A549 (cell line): ENCODE results near the gene SERPINE3. TPM values are rescaled to one million over a fixed set of nuclear protein-coding genes. Genes with fewer than 3 reads are reported as not detected.

ENCODE experiments used
- ATAC-seq, 2 experiments: fragments of 200-7000 bp in 1 of 2; fragments of >200 bp in 1 of 2; cut with Nextera tagmentation in 1 of 2; cut with Tn5 transposase in 1 of 2; 3 replicates each; pipeline versions ENCODE4 v1.8.0 to v1.9.1; 2018 to 2020; ENCODE audit warnings: mild to moderate bottlenecking in 1 of 2, moderate library complexity in 1 of 2
- CTCF ChIA-PET: fragments of 300-600 bp; sonication (Branson Sonifier 250); formaldehyde crosslinking; extraction: SDS; loops from one replicate; lab custom pipeline; 2021; ENCODE audit warnings: antibody characterized with exemption, inconsistent platforms; lab: Yijun Ruan, JAX
- POLR2A ChIA-PET: fragments of 350-600 bp; formaldehyde crosslinking; extraction: SDS; loops from one replicate; lab custom pipeline; 2021; ENCODE audit warnings: antibody characterized with exemption, inconsistent platforms; lab: Yijun Ruan, JAX
- DNase-seq, 2 experiments: peaks; one replicate each; pipeline versions ENCODE4 v3.0.0 to v3.0.0-alpha.2; 2011 to 2016; ENCODE audit warnings: low read depth in 1 of 2, low spot score in 1 of 2
- FAIRE-seq: peaks from 2 replicates; lab custom pipeline; 2011; peaks lifted over from hg19 to GRCh38; lab: Jason Lieb, UNC
- H3K27ac ChIP-seq, 2 experiments: fragments of >200 bp; sonication (Bioruptor Twin); formaldehyde crosslinking; 3 replicates each; pipeline ENCODE4 v1.5.1; 2016 to 2017
- H3K4me1 ChIP-seq: fragments of >200 bp; sonication (Bioruptor Twin); formaldehyde crosslinking; 3 replicates; pipeline ENCODE4 v1.6.1; 2016
- H3K4me2 ChIP-seq: fragments of >200 bp; sonication (Bioruptor Twin); formaldehyde crosslinking; 3 replicates; pipeline ENCODE4 v1.6.1; 2016
- H3K4me3 ChIP-seq: fragments of >200 bp; sonication (Bioruptor Twin); formaldehyde crosslinking; 3 replicates; pipeline ENCODE4 v1.5.1; 2016
- H3K9me3 ChIP-seq: fragments of >200 bp; sonication (Bioruptor Twin); formaldehyde crosslinking; 3 replicates; pipeline ENCODE4 v1.6.1; 2016
- CEBPB ChIP-seq, 2 experiments: fragments of >200 bp in 1 of 2; sonication (Bioruptor Twin) in 1 of 2; formaldehyde crosslinking in 1 of 2; IDR thresholded peaks; 2 replicates each; pipeline ENCODE4 v1.6.1; 2012 to 2016
- CHD4 ChIP-seq: fragments of 200-600 bp; sonication (generic); IDR thresholded peaks from 2 replicates; pipeline ENCODE4 v1.6.1; 2016; ENCODE audit warnings: antibody characterized with exemption, mild to moderate bottlenecking, borderline replicate concordance
- EHMT2 ChIP-seq: fragments of 200-600 bp; sonication (generic); IDR thresholded peaks from 2 replicates; pipeline ENCODE4 v1.6.1; 2016; ENCODE audit warnings: antibody characterized with exemption, low read depth, mild to moderate bottlenecking, moderate library complexity
- EP300 ChIP-seq, 2 experiments: fragments of >200 bp; sonication (Bioruptor Twin); formaldehyde crosslinking; IDR thresholded peaks; 2 replicates in 1 of 2; 3 replicates in 1 of 2; pipeline ENCODE4 v1.6.1; 2016 to 2017
- HEYL ChIP-seq: fragments of 250-450 bp; sonication (Bioruptor Pico); IDR thresholded peaks from 2 replicates; pipeline ENCODE4 v1.8.0; 2021; ENCODE audit warnings: mild to moderate bottlenecking, moderate library complexity
- HOXB13 ChIP-seq: fragments of 250-450 bp; sonication (Bioruptor Pico); IDR thresholded peaks from 2 replicates; pipeline ENCODE4 v1.5.0; 2020; ENCODE audit warnings: low read depth, mild to moderate bottlenecking, moderate library complexity
- JUN ChIP-seq, 2 experiments: fragments of >200 bp; sonication (Bioruptor Twin); formaldehyde crosslinking; IDR thresholded peaks; 2 replicates in 1 of 2; 3 replicates in 1 of 2; pipeline ENCODE4 v1.6.1; 2016 to 2017
- KDM1A ChIP-seq: fragments of 200-600 bp; sonication (generic); IDR thresholded peaks from 2 replicates; pipeline ENCODE4 v1.6.1; 2016; ENCODE audit warnings: low read depth, mild to moderate bottlenecking
- MAZ ChIP-seq: fragments of 150-350 bp; IDR thresholded peaks from 2 replicates; pipeline ENCODE4 v1.6.1; 2014; ENCODE audit warnings: antibody characterized with exemption, low read depth, low read length, borderline replicate concordance
- MYC ChIP-seq: IDR thresholded peaks from 2 replicates; pipeline ENCODE4 v1.6.1; 2012; ENCODE audit warnings: mild to moderate bottlenecking, inconsistent platforms, low read length, improper control_type of control experiment, borderline replicate concordance
- PHF8 ChIP-seq: fragments of 200-600 bp; sonication (generic); IDR thresholded peaks from 2 replicates; pipeline ENCODE4 v1.6.1; 2016; ENCODE audit warnings: low read depth, mild to moderate bottlenecking, antibody characterized with exemption, moderate library complexity, borderline replicate concordance
- POLR2AphosphoS2 ChIP-seq: conservative IDR thresholded peaks from 2 replicates; pipeline ENCODE4 v1.6.1; 2012; ENCODE audit warnings: low read length, improper control_type of control experiment, inconsistent platforms
- RAD21 ChIP-seq, 2 experiments: fragments of >200 bp in 1 of 2; sonication (Bioruptor Twin) in 1 of 2; formaldehyde crosslinking in 1 of 2; IDR thresholded peaks in 1 of 2; conservative IDR thresholded peaks in 1 of 2; 2 replicates in 1 of 2; 3 replicates in 1 of 2; pipeline ENCODE4 v1.6.1; 2012 to 2018; ENCODE audit warnings: inconsistent platforms in 1 of 2
- RARB ChIP-seq: fragments of 250-450 bp; sonication (Bioruptor Pico); IDR thresholded peaks from 2 replicates; pipeline ENCODE4 v1.8.0; 2021; ENCODE audit warnings: mild to moderate bottlenecking, moderate library complexity
- RNF2 ChIP-seq: fragments of 200-600 bp; sonication (generic); IDR thresholded peaks from 2 replicates; pipeline ENCODE4 v1.6.1; 2016; ENCODE audit warnings: low read depth, mild to moderate bottlenecking, antibody characterized with exemption, moderate library complexity, borderline replicate concordance
- TFCP2L1 ChIP-seq: fragments of 250-450 bp; sonication (Bioruptor Pico); IDR thresholded peaks from 2 replicates; pipeline ENCODE4 v1.5.0; 2021; ENCODE audit warnings: mild to moderate bottlenecking
- TP53 ChIP-seq: fragments of 250-450 bp; sonication (Bioruptor Pico); IDR thresholded peaks from 2 replicates; pipeline ENCODE4 v1.5.0; 2021; ENCODE audit warnings: mild to moderate bottlenecking, moderate library complexity
- ZC3H11A ChIP-seq: fragments of 450-650 bp; IDR thresholded peaks from 2 replicates; pipeline ENCODE4 v1.6.1; 2014; ENCODE audit warnings: antibody characterized with exemption, mild to moderate bottlenecking
- ZFP36 ChIP-seq: fragments of 450-650 bp; IDR thresholded peaks from 2 replicates; pipeline ENCODE4 v1.6.1; 2014; ENCODE audit warnings: borderline replicate concordance; ENCODE audit not compliant: partially characterized antibody
- ZNF302 ChIP-seq: fragments of 250-450 bp; sonication (Bioruptor Pico); IDR thresholded peaks from 2 replicates; pipeline ENCODE4 v1.9.0; 2021; ENCODE audit warnings: inconsistent platforms, mild to moderate bottlenecking, moderate library complexity
- WGBS: methylation state at CpG from one replicate; pipeline ENCODE4 v1.1.6; 2017; ENCODE audit errors: missing lambda C conversion rate; 5-methylcytosine and 5-hydroxymethylcytosine counted together
- polyA plus RNA-seq, 4 experiments: library from polyadenylated mRNA; depleted of rRNA in 3 of 4; stranded (reverse); fragments of >200 nt; fragmentation: RNase III in 1 of 4; extraction: RNeasy Plus Mini Kit Qiagen cat#74134 plus additional on column Dnase treatment in 1 of 4; gene quantifications; 2 replicates in 3 of 4; 3 replicates in 1 of 4; pipeline ENCODE4 v1.2.3, GENCODE V29; 2011 to 2017
- TF ChIP-seq, protein P1 (sequence below): fragments of 250-450 bp; sonication (Bioruptor Pico); IDR thresholded peaks from 2 replicates; pipeline ENCODE4 v1.5.0; 2021; ENCODE audit warnings: mild to moderate bottlenecking, moderate library complexity, borderline replicate concordance
- TF ChIP-seq, protein P2 (sequence below): IDR thresholded peaks from 2 replicates; pipeline ENCODE4 v1.6.1; 2012
- TF ChIP-seq, protein P3 (sequence below): fragments of >200 bp; sonication (Bioruptor Twin); formaldehyde crosslinking; IDR thresholded peaks from 2 replicates; pipeline ENCODE4 v1.6.1; 2016
- TF ChIP-seq, protein P4 (sequence below): fragments of 450-650 bp; IDR thresholded peaks from 2 replicates; pipeline ENCODE4 v1.6.1; 2014; ENCODE audit warnings: antibody characterized with exemption
- TF ChIP-seq, protein P5 (sequence below): IDR thresholded peaks from 2 replicates; pipeline ENCODE4 v1.6.1; 2012

SERPINE3 gene
- polyA plus RNA-seq, 2 of the 4 experiments (the other 2 are of a cell fraction) = 0.09 TPM; not detected in 1

DNA sequence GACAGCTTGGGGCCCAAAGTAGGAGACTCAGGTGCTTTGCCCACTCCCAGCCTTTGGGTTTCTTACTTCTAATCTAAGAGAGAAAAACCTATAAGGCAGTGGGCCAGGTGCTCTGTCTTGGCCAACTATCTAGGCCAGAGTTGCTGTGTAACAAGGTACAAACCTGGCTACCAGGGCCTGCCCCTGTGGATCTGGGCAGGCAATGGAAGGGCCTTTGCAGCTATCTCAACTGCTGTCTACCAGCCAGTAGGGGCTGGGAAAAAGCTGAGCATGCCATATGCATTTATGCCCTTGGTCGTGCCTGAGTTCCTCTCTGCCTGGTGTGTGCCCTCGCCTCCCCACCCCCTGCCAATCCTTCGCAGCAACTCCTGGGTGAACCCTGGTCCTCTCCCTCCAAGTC is 16.7 kb upstream of the SERPINE3 start:
- no peak for DNase-seq
- WGBS = 90% methylated on average over 3 of the region's 3 CpGs
- POLR2A ChIA-PET = no interaction called here
- TF ChIP-seq TFCP2L1 (CRISPR knock-in tag) = no peak
- TF ChIP-seq HOXB13 (CRISPR knock-in tag) = no peak
- TF ChIP-seq RARB = no peak
- no peak for TF ChIP-seq JUN (IDR thresholded peaks at IDR 0.05)
- TF ChIP-seq MAZ = no peak
- TF ChIP-seq, protein P1, sequence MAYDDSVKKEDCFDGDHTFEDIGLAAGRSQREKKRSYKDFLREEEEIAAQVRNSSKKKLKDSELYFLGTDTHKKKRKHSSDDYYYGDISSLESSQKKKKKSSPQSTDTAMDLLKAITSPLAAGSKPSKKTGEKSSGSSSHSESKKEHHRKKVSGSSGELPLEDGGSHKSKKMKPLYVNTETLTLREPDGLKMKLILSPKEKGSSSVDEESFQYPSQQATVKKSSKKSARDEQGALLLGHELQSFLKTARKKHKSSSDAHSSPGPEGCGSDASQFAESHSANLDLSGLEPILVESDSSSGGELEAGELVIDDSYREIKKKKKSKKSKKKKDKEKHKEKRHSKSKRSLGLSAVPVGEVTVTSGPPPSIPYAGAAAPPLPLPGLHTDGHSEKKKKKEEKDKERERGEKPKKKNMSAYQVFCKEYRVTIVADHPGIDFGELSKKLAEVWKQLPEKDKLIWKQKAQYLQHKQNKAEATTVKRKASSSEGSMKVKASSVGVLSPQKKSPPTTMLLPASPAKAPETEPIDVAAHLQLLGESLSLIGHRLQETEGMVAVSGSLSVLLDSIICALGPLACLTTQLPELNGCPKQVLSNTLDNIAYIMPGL (CRISPR knock-in tag) = no peak
- no peak for TF ChIP-seq CHD4
- TF ChIP-seq ZC3H11A = no peak
- no peak for TF ChIP-seq EHMT2
- TF ChIP-seq KDM1A = no peak
- TF ChIP-seq MYC = no peak
- TF ChIP-seq, protein P2, sequence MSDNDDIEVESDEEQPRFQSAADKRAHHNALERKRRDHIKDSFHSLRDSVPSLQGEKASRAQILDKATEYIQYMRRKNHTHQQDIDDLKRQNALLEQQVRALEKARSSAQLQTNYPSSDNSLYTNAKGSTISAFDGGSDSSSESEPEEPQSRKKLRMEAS = no peak
- TF ChIP-seq RNF2 = no peak
- TF ChIP-seq EP300 (IDR thresholded peaks at IDR 0.05) = no peak
- TF ChIP-seq, protein P3, sequence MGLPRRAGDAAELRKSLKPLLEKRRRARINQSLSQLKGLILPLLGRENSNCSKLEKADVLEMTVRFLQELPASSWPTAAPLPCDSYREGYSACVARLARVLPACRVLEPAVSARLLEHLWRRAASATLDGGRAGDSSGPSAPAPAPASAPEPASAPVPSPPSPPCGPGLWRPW = no peak
- TF ChIP-seq, all 56 proteins: peak for 0
- FAIRE-seq (no peak), ATAC-seq (peak; percentile 33 to 52; a peak in 2 of 6 replicates)
- Histone ChIP-seq H3K27ac (no peak overlapping the region), H3K4me3 (no peak overlapping the region), H3K9me3 (no peaks in the 10 kb centered on the region), H3K4me2 (no peak overlapping the region), H3K4me1 (no peaks in the 10 kb centered on the region)
- CTCF ChIA-PET = interaction anchor here (1.4 kb wide), 1 partner anchor 13 kb away, joined by 3 read pairs; no protein-coding TSS in a partner anchor

DNA sequence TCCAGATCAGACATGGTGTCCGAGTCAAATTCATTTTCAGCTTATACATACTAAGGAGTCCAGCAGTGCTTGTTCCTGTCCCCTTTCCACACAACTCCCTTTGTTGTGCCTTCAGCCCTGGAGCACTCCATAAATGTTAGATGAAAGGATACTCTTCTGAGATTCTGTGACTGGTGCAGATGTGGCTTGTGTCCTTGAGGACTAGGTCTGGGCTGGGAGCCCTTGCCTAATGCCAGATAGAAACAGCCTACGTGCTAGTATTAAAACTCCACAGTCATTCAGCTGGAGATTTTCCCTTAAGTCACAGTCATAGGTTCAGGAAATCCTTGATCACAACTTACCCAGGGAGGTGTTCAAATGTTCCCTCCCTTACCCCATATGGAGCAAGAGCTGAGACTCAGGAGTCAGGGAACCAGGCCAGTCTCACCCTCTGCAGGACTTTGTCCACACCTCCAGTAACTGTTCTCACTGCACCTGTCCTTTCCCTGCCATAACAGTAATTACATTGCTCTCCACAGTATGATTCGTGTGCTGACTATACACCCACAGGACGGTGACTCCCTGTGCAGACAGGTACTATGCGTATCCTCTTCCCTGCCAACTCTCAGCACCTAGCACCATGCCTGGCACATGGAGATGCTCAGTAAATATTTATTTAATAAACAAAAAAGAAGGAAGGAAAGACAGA is 15.5 kb upstream of the SERPINE3 start:
- 64% methylated on average over 5 of the region's 5 CpGs for WGBS
- no peaks in the 10 kb centered on the region for H3K4me1 ChIP-seq
- CTCF ChIA-PET = interaction anchor here (1.2 kb wide), 1 partner anchor 13 kb away, joined by 3 read pairs; no protein-coding TSS in a partner anchor
- no peak for ATAC-seq
- FAIRE-seq = no peak
- TF ChIP-seq, protein P4, sequence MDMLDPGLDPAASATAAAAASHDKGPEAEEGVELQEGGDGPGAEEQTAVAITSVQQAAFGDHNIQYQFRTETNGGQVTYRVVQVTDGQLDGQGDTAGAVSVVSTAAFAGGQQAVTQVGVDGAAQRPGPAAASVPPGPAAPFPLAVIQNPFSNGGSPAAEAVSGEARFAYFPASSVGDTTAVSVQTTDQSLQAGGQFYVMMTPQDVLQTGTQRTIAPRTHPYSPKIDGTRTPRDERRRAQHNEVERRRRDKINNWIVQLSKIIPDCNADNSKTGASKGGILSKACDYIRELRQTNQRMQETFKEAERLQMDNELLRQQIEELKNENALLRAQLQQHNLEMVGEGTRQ = no peak
- TF ChIP-seq KDM1A (no peak), JUN (IDR thresholded peaks at IDR 0.05) (no peak), RNF2 (no peak), HEYL (CRISPR knock-in tag) (no peak), RAD21 (conservative IDR thresholded peaks at IDR 0.05 in 1 of 2, IDR thresholded peaks at IDR 0.05 in 1 of 2) (no peak), CEBPB (IDR thresholded peaks at IDR 0.05) (no peak), POLR2AphosphoS2 (no peak), RARB (no peak), ZNF302 (CRISPR knock-in tag) (no peak), PHF8 (no peak), TP53 (CRISPR knock-in tag) (no peak), ZFP36 (no peak)
- TF ChIP-seq, protein P3 = no peak
- TF ChIP-seq, protein P2 = no peak
- TF ChIP-seq, protein P5, sequence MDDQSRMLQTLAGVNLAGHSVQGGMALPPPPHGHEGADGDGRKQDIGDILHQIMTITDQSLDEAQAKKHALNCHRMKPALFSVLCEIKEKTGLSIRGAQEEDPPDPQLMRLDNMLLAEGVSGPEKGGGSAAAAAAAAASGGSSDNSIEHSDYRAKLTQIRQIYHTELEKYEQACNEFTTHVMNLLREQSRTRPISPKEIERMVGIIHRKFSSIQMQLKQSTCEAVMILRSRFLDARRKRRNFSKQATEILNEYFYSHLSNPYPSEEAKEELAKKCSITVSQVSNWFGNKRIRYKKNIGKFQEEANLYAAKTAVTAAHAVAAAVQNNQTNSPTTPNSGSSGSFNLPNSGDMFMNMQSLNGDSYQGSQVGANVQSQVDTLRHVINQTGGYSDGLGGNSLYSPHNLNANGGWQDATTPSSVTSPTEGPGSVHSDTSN = no peak
- TF ChIP-seq, all 56 proteins: peak for 0
- H3K9me3 ChIP-seq = no peaks in the 10 kb centered on the region
- no peak for DNase-seq
- H3K4me2 ChIP-seq = no peak overlapping the region
- POLR2A ChIA-PET = no interaction called here
- no peak overlapping the region for H3K4me3 ChIP-seq
- H3K27ac ChIP-seq = no peak overlapping the region
